Cardiac septum (tissue), 1 donor: ENCODE results near the gene KCNC4. TPM values are rescaled to one million over a fixed set of nuclear protein-coding genes. Genes with fewer than 3 reads are reported as not detected.
A peak's percentile ranks its signal among the peaks of the same experiment; 100 is the strongest.

ENCODE experiments used
- DNase-seq: peaks from one replicate; pipeline ENCODE4 v3.0.0-alpha.2; 2020; ENCODE audit warnings: low spot score
- intact Hi-C: fragments of 100-400 bp; cut with DNase I; formaldehyde crosslinking; loops from one replicate; pipeline ENCODE4 v1.14.0; 2022
- total RNA-seq: library from RNA; stranded (reverse); fragmentation: NEBNext Ultra II Directional; extraction: Animal tissue kit (Norgen Biotek cat#: 25700); gene quantifications from one replicate; pipeline ENCODE4 v1.2.1, GENCODE V29; 2021
- donor health status: DM: no; HTN: no; CAD: no.

The KCNC4 gene
- total RNA-seq, 1 donor from 2014 or later, result 16.6 TPM

GRCh38 chr1:110243146-110243545 is 33.0 kb downstream of the KCNC4 start:
- intact Hi-C loops, result no loop called here
- DNase-seq, result peak; percentile 50

DNA sequence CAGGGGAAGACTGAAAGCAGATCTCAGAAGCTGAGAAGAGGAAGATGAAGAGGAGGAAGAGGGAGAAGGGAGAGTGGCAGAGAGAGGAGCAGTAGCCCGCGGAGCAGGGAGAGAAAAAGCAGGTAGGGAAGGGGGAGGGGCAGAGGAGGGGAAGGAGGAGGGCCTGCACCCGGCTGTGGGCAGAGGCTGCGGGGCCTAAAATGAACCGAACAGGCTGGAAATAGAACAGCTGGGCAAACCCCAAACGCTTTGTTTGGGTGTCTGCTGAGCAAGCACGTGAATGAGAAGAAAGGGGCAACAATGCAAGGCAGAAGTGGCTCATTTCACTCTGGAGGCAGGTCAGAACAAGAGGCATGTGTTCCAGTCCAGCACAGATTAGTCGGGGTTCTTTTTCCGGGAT is 33.5 kb downstream of the KCNC4 start:
- DNase-seq, result peak; percentile 1
- intact Hi-C loops, result no loop called here

DNA sequence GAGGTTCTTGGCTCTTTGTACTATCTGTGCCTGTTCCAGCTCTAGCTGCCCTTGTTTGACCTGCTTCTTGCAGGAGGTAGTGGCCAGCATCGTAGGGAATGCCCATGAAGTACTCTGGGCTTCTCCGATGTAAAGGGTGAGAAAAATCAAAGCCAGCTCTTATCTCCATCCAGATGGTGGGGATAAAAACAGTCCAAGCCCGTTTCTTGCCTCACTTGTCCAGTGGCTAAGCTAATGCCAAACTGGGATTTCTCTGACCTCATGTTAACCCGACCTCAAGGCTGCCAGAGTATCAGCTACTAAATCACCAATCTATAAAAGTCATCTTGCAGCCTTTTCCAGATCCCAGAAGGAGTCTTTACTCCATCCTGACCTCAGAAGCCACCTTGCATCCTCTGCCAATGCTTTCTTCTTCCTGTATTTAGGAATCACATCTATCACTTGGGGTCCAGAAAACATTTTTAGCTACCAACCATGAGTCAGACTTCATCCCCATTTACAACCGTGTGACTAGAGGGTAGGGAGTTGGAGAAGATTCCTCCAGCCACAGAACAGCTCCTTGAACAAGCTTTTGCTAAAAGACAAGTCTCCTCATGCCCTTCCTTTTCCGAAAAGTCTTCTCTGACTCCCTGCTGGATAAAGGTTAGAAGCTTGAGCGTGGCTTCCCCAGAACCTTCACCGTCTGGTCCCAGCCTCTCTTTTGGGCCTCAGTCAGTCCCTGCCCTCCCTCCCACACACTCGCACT is 35.9 kb downstream of the KCNC4 start:
- intact Hi-C loops, result no loop called here

DNA sequence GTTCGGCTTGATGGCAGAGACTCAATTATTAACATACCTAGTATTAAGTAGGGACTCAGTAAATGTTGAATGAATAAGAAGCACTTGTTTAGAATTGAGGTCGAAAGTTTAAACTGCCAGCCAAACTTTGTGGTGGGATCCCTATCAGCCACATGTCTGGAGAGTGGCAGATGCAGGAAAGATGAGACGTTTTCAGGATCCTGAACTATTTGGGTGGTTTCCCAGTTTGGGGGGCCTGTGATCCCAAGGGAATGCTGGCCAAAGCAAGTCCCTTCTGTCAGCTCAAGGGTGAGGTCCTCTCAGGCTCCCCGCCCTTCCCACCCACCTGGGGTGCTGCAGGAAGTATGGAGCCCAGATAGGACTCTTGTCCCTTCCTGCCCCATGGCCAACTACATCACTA is 38.6 kb downstream of the KCNC4 start:
- peak; percentile 44 for DNase-seq
- intact Hi-C loops, result no loop called here

More for the DNA sequence above, 35.9 kb downstream of the KCNC4 start:
- DNase-seq, result peak; percentile 24

- intact Hi-C loops, result no loop called here
- DNase-seq, result no peak
These were observed 39.1 kb downstream of the KCNC4 start for GRCh38 chr1:110249256-110249655.

DNA sequence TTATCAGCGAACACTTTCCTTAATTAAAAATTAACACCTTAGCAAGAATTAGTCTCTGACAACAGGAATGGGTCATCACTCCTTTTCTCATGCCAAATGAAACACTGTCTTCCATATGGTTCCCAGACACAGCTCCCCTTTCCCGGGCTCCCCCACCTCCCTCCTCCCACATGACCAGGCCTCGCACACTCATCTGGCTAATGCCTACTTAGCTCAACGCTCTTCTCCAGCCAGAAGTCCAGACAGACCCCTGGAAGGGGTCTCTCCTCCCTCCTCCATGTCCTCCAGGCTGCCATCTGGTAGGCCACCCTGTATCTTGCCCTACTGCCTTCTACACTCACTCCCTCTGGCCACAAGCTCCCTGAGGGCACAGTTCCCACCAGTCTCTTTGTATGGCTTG is 39.9 kb downstream of the KCNC4 start:
- intact Hi-C loops, result no loop called here
- no peak for DNase-seq

DNA sequence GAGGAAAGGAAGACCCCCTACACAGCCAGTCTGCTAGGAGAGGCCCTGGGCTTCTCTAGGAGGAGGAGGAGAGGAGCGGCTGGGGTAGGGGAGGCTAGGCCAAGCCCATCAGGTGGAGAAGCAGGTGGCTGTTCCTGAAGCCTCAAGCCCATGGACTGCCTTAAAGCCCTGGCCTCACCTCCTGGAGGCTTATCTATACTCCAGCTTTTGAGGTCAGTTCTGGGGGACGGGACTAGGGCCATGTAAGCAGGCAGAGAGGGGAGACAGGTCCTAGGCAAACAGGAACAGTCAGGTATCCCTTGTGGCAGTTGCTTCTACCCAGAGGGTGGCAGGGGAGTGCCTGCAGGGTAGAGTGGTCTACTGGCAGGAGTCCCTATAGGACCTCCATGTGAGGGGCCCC is 40.6 kb downstream of the KCNC4 start:
- intact Hi-C loops, result no loop called here
- no peak for DNase-seq

DNA sequence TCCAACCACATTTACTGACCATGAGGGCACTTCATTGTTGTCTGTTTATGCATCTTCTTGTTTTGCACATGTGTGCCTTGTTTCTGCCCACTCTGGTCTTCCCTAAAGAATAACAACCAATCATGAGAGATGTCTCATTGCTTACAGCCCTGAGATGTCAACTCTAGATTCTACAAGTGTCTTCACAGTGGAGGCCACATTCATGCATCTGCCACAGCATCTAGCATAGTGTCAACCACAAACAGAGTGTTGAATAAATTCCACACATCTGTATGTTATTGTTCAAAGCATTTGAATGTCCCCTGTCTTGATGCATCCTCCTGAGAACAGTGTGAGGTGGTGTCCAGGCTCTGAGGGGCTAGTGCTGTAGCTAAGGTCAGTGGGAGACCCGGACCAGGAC is 43.1 kb downstream of the KCNC4 start:
- DNase-seq, result no peak
- intact Hi-C loops, result no loop called here

- no peak for DNase-seq
- intact Hi-C loops, result no loop called here
These were observed 44.7 kb downstream of the KCNC4 start for GRCh38 chr1:110254604-110255391.

GRCh38 chr1:110255392-110255787 is 45.3 kb downstream of the KCNC4 start:
- no peak for DNase-seq
- intact Hi-C loops, result no loop called here

- intact Hi-C loops, result no loop called here
- no peak for DNase-seq
These were observed 48.6 kb downstream of the KCNC4 start for GRCh38 chr1:110258734-110259133.

- DNase-seq, result no peak
- intact Hi-C loops, result loop anchor here (5.0 kb wide), 1 partner anchor 47 kb away; the partner anchor contains the start of gene KCNC4
These were observed 49.7 kb downstream of the KCNC4 start for GRCh38 chr1:110259770-110260169.

Other genes starting within 250 kb of the KCNC4 start
- gene AHCYL1, start 225.5 kb upstream of the KCNC4 start, total RNA-seq, result 53.6 TPM
- gene STRIP1, start 175.7 kb upstream of the KCNC4 start, total RNA-seq, result 23.8 TPM
- gene ALX3, start 139.6 kb upstream of the KCNC4 start, total RNA-seq, result 0.22 TPM
- not detected for gene UBL4B, start 97.9 kb upstream of the KCNC4 start, total RNA-seq
- 0.40 TPM for gene SLC6A17, start 59.8 kb upstream of the KCNC4 start, total RNA-seq
- 22.7 TPM for gene RBM15, start 129.1 kb downstream of the KCNC4 start, total RNA-seq
- 2.3 TPM for gene SLC16A4, start 180.7 kb downstream of the KCNC4 start, total RNA-seq
- 195 TPM for gene LAMTOR5, start 197.4 kb downstream of the KCNC4 start, total RNA-seq
- gene PROK1, start 240.8 kb downstream of the KCNC4 start, total RNA-seq, result 0.46 TPM